GM18517 (cell line): Measurements from ENCODE around the gene MRPS22.
"Not testable (repeated sequence)": the region's sequence is repeated elsewhere in the genome, so short reads cannot be mapped to it uniquely, and the experiment has no call there.

Experiments
- ATAC-seq: cut with Tn5 transposase; IDR thresholded peaks from one replicate; pipeline ENCODE4 v1.9.1; 2021; ENCODE audit warnings: mild to moderate bottlenecking, moderate library complexity; ENCODE audit not compliant: unreplicated experiment

Gene MRPS22

DNA sequence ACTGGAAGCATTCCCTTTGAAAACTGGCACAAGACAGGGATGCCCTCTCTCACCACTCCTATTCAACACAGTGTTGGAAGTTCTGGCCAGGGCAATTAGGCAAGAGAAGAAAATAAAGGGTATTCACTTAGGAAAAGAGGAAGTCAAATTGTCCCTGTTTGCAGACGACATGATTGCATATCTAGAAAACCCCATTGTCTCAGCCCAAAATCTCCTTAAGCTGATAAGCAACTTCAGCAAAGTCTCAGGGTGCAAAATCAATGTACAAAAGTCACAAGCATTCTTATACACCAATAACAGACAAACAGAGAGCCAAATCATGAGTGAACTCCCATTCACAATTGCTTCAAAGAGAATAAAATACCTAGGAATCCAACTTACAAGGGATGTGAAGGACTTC is 9.1 kb upstream of the MRPS22 start:
- not testable (repeated sequence) for ATAC-seq

DNA sequence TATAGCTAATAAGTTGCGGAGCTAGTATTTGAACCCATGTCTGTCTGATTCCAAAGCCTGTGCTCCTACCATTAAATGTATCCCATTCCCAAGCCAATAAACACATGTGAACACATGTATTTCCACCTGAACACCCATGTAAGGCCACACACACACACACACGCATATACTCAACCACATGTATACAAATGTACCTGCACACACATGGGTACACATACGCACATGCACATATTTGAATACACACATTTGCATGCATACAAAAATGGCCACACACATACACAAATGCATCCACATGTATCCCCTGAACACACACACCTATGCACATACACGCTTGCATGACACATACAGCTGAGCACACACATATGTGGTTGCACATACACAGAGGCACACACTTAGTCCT is 5.4 kb upstream of the MRPS22 start:
- ATAC-seq: no peak

DNA sequence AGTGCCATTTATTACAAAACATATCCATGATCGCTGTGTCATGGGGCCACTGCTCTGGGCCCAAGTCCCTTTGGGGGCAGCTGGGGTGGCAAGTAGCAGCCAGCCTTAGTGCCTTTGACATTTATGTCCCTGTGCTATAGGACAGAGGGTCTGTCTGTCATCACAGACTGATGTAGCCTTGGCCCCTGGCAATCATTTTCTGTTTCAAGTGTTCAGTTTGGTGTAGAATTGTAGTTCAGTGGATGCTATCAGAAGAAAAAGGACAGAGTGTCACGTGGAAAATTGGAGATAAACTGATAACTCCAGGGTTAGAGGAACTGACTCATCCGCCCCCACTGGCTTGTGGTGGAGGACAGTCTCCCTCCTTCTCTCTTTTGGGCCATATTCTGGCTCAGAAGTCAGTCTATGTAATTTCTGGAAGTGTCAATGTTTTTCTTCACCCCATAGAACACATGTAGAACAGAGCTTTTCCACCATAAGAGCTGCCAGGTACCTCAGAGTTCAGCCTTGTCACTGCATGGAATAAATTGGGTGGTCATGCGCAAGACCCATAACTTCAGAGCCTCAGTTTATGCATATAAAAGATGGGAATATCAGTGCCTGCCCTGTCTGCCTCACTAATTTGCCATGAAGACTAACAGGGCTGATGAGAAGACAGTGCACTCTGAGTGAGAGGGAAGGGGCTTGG is 4.5 kb upstream of the MRPS22 start:
- no peak for ATAC-seq

GRCh38 chr3:139340784-139341183 is 3.0 kb upstream of the MRPS22 start:
- no peak for ATAC-seq

- no peak for ATAC-seq
Observed at GRCh38 chr3:139342054-139342453, 1.8 kb upstream of the MRPS22 start.

- ATAC-seq: no peak
Observed at GRCh38 chr3:139346771-139347170, 3.0 kb downstream of the MRPS22 start.

DNA sequence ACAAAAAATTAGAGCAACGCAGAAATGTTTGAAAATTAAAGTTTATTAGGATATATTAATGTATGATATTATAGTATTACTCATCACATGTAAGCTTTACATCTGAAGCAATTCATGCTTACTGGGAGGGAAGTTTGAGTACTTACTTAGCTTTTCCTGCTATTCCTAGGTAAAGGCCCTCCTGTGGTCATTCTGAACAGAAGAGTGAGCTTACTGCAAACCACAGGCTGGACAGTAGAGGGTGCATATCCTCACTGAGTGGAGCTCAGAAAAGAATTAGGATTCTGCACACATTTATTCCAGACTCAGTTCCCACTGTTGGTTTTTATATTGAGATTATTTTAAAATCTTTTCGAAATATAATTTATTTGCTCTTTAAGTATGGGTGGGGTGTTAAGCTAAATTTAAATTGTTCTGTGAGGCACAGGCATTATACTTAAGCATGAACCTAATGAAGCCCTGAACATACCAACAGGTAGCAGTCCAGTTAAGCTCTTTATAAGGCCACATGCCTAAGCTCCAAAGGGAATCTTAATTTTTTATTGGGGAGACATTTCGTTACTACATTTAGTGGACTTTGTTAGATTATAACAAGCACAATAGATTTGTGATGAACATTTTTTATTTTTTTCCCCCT is 10.2 kb downstream of the MRPS22 start:
- ATAC-seq: no peak

DNA sequence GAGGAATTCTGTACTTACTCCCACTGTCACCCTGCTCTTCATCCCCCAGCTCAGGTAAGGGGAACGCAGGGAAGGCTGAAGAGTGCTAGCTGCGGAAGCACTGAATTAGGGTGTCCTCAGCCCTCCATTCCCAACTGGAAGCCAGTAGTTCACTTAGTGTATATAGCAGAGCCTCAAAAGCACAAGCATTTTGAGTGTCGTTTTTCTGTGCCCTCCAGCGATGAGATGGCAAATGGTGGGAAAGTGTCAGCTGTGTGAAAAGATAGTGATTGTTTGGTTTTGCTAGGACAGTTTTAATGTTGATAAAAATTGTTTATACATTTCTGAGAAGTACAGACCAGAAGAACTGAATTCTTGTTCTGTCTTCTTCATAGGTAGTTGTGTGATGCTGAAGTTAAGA is 10.8 kb downstream of the MRPS22 start:
- no peak for ATAC-seq

DNA sequence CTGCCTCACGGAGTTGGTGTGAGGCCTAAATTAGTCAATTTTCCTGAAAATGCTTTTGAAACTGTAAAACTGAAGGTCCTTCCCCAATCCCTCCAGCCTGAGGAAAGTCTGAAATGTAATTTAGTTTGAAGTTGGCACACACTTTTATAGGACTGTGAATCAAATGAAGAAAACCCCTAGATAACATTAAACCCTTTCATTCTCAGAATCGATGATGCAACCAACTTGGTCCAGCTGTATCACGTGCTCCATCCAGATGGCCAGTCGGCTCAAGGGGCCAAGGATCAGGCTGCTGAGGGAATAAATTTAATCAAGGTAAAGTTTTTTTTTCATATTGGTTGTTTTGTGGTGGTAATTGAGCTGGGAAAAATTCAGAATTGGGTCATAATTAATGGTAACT is 11.7 kb downstream of the MRPS22 start:
- no peak for ATAC-seq

GRCh38 chr3:139355891-139356290 is 12.1 kb downstream of the MRPS22 start:
- no peak for ATAC-seq

- ATAC-seq: no peak
Observed at GRCh38 chr3:139357899-139358298, 14.1 kb downstream of the MRPS22 start.

GRCh38 chr3:139358841-139359562 is 15.2 kb downstream of the MRPS22 start:
- ATAC-seq: no peak

GRCh38 chr3:139361276-139361675 is 17.5 kb downstream of the MRPS22 start:
- ATAC-seq: no peak

DNA sequence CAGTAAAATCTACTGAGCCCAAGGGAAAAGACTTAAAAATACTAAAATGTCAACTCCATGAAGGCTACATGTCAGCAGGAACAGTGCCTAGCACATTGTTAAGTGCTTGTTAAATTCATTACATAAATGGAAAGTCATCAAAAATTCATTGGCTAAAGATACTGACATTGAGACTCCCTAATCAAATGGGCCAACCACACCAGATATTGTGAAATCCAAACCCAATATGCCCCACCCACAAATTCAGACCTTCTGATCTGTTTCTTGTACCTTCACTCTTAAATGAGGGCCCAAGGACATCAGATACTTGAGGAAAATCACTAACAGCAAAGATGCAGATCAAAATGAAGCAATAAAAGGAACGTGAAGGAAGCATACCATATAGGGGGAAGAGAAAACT is 20.7 kb downstream of the MRPS22 start:
- no peak for ATAC-seq

GRCh38 chr3:139374099-139374498 is 30.3 kb downstream of the MRPS22 start:
- ATAC-seq: no peak

- ATAC-seq: no peak
Observed at GRCh38 chr3:139377378-139377777, 33.6 kb downstream of the MRPS22 start.

- no peak for ATAC-seq
Observed at GRCh38 chr3:139378587-139379241, 34.9 kb downstream of the MRPS22 start.

- no peak for ATAC-seq
Observed at GRCh38 chr3:139380575-139380974, 36.8 kb downstream of the MRPS22 start.

GRCh38 chr3:139382291-139382690 is 38.5 kb downstream of the MRPS22 start:
- ATAC-seq: not testable (repeated sequence)

- ATAC-seq: no peak
Observed at GRCh38 chr3:139388077-139388476, 44.3 kb downstream of the MRPS22 start.

DNA sequence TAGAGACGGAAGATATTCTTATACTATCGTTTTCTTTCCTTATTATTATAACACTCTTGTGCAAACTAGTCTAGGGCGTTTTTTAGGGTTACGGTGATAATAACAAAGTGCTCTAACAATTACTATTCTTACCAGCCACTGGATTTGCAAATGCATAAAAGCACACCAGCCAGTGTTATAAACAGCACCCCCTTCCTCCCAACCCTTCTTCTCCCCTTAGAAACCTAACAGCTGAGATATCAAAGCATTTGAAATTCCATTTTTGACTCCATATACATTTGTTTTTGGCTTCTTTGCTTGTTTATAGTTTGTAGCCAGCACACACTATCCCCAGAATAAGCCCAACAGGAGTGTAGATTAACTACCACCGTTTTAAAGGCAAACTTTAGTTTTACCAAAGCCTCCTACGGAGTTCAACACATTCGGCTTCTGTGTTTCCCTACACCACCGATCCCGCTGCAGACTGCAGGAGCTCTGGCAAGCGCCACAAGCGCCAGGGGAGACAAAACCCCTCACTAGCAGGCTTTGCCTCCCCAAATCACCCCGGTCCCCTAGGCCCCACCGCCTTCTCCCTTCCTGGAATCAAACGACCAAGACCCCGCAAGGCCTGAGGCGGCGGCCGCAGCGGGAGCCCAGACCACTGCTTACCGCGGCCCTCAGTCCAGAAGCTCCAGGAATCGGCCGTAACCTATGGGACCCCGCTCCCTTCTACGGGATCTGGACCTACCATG is 45.2 kb downstream of the MRPS22 start:
- ATAC-seq: peak; percentile 6
